Psoas muscle (tissue), 8 donors: ENCODE data around the gene SHISAL1. TPM values are rescaled to one million over a fixed set of nuclear protein-coding genes. Genes with fewer than 3 reads are reported as not detected.
"Not testable (repeated sequence)": the region's sequence is repeated elsewhere in the genome, so short reads cannot be mapped to it uniquely, and the experiment has no call there.

Source experiments
- ATAC-seq, 4 donors: fragments of 200-7000 bp; cut with Tn5 transposase; one replicate each; pipeline ENCODE4 v1.9.1; 2020; ENCODE audit warnings: moderate library complexity in 3 of 4, mild to moderate bottlenecking in 2 of 4
- DNase-seq, 2 donors: peaks; one replicate each; pipeline ENCODE4 v3.0.0-alpha.2; 2020
- H3K27ac ChIP-seq: fragments of 200-600 bp; one replicate; pipeline ENCODE4 v1.8.0; 2022
- H3K27me3 ChIP-seq, 3 donors: fragments of 200-600 bp in 1 of 3; one replicate each; pipeline versions ENCODE4 v1.6.1 to v1.8.0; 2013 to 2022; ENCODE audit warnings: low read length in 2 of 3, mild to moderate bottlenecking in 2 of 3, moderate library complexity in 1 of 3; ENCODE audit not compliant: insufficient read depth in 3 of 3
- H3K36me3 ChIP-seq, 2 donors: fragments of 200-600 bp in 1 of 2; one replicate each; pipeline versions ENCODE4 v1.6.1 to v1.8.0; 2013 to 2022; ENCODE audit warnings: low read depth in 1 of 2, mild to moderate bottlenecking in 1 of 2, moderate library complexity in 1 of 2; ENCODE audit not compliant: insufficient read depth in 1 of 2
- H3K4me1 ChIP-seq: fragments of 200-600 bp; one replicate; pipeline ENCODE4 v1.8.0; 2022
- H3K4me3 ChIP-seq: fragments of 200-600 bp; one replicate; pipeline ENCODE4 v1.8.0; 2022; ENCODE audit warnings: mild to moderate bottlenecking
- H3K9me3 ChIP-seq: fragments of 200-600 bp; one replicate; pipeline ENCODE4 v1.8.0; 2022
- WGBS, 3 donors: extraction: QIAGEN DNeasy Blood & Tissue Kit; methylation state at CpG; one replicate each; pipeline versions ENCODE4 v1.1.6 to v1.1.7; 2013; 5-methylcytosine and 5-hydroxymethylcytosine counted together
- intact Hi-C, 2 donors: fragments of 100-400 bp; cut with DNase I; formaldehyde crosslinking; loops; one replicate each; pipeline versions ENCODE4 v1.11.0 to v1.14.2; 2022
- polyA plus RNA-seq, 3 donors: library from polyadenylated mRNA; stranded (reverse); fragments of 200-250 nt; gene quantifications; one replicate each; pipeline ENCODE4 v1.2.3, GENCODE V29; 2013
- total RNA-seq, 4 donors: library from RNA; stranded (reverse); fragmentation: NEBNext Ultra II Directional in 2 of 4; extraction: Animal tissue kit (Norgen Biotek cat#: 25700) in 2 of 4; gene quantifications; one replicate each; pipeline versions ENCODE4 v1.2.1 to v1.2.4, GENCODE V29; 2021 to 2023
- TF ChIP-seq, protein P1 (sequence below): fragments of 200-600 bp; IDR thresholded peaks from one replicate; pipeline ENCODE4 v1.8.0; 2022; ENCODE audit warnings: antibody characterized with exemption
- donor health status: healthy with polysubstance abuse.
- donor health status: DM: no; HTN: no; CAD: no; lungs with moderate emphysema.
- donor health status: Bipolar disorder and iron deficiency.
- donor health status: healthy.
- donor health status: DM: yes; HTN: yes; CAD: no.
- donor health status: DM: no; HTN: no; CAD: no.
- donor health status: DM: no; HTN: no; CAD: no.
- donor health status: DM: yes; HTN: yes; CAD: no.

The SHISAL1 gene
- total and polyA plus RNA-seq, 7 donors: 0.01 to 0.24 (median 0.06) TPM; not detected in 1

DNA sequence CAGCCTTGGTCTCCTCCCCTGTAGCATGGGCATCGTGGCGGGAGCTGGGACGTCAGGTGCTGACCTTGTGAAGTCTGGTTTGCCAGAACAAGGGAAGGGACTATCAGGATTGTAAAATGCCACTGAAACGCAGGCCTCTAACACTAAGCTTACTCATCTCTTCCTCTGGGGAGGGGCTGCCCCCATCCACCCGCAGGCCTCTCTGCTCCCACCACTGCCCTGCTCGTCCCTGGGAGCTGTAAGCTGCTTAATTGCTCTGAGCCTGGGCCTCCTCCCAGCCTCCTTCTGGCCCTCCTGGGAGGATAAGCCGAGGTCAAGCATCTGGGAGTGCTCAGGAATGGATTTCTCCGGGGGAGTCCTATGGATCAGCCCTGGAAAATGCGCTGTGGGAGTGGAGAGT is 8.4 kb downstream of the SHISAL1 start:
- intact Hi-C loops: no loop called here
- H3K4me1 ChIP-seq: no peaks in the 10 kb centered on the region
- H3K27ac ChIP-seq: no peak overlapping the region

DNA sequence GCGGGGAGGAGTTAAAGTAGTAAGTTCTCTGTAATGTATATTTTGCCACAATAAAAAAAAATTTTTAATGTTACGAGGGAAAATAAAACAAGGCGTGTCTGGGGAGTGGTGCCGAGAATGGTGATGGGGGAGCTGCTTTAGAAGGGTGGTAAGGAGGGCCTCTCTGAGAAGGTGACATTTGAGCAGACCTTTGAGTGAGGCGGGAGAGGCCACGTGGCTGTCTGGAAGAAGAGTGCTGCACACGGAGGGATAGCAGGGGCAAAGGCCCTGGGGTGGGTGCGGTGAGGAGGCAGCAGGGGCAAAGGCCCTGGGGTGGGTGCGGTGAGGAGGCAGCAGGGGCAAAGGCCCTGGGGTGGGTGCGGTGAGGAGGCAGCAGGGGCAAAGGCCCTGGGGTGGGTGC is 10.4 kb downstream of the SHISAL1 start:
- H3K27me3 ChIP-seq: peaks cover 0 to 17% (median 6%) of the 10 kb centered on the region in 3 donors
- DNase-seq, ATAC-seq, H3K4me1 ChIP-seq, intact Hi-C loops, H3K4me3 ChIP-seq, H3K27ac ChIP-seq, H3K9me3 ChIP-seq, H3K36me3 ChIP-seq: not testable (repeated sequence)
- 82 to 89% (median 87%) methylated on average over 8 to 9 of the region's 10 CpGs for WGBS, 3 donors

More for the DNA sequence above, 8.4 kb downstream of the SHISAL1 start:
- Histone ChIP-seq H3K36me3 (no peaks in the 10 kb centered on the region), H3K9me3 (no peaks in the 10 kb centered on the region), H3K4me3 (no peak overlapping the region), H3K27me3 (peaks cover 0 to 17% (median 0%) of the 10 kb centered on the region in 3 donors)
- ATAC-seq (no peak), DNase-seq (no peak)
- WGBS, 3 donors: 53 to 66% (median 66%) methylated on average over 8 to 9 of the region's 9 CpGs
- TF ChIP-seq, protein P1, sequence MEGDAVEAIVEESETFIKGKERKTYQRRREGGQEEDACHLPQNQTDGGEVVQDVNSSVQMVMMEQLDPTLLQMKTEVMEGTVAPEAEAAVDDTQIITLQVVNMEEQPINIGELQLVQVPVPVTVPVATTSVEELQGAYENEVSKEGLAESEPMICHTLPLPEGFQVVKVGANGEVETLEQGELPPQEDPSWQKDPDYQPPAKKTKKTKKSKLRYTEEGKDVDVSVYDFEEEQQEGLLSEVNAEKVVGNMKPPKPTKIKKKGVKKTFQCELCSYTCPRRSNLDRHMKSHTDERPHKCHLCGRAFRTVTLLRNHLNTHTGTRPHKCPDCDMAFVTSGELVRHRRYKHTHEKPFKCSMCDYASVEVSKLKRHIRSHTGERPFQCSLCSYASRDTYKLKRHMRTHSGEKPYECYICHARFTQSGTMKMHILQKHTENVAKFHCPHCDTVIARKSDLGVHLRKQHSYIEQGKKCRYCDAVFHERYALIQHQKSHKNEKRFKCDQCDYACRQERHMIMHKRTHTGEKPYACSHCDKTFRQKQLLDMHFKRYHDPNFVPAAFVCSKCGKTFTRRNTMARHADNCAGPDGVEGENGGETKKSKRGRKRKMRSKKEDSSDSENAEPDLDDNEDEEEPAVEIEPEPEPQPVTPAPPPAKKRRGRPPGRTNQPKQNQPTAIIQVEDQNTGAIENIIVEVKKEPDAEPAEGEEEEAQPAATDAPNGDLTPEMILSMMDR: no peak

DNA sequence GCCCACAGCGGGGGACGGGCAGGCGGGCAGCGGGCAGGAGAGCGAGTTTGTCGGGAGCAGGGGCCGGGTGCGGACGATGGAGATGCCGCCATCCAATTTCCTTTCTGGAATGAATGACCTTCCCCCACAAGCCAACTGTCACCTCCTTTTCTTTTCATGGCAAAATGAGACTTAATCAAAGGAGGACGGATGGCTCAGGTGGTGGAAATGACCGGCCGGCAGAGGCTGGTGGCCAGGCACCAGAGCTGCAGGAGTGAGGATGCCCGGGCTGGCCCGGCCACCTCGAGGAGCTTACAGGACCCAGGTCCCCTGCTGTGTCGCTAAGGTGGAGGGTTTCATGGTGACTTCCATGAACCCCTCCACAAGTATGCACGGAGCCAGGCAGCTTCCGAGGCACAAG is 11.7 kb downstream of the SHISAL1 start:
- 61 to 68% (median 62%) methylated on average over 19 of the region's 19 CpGs for WGBS, 3 donors

DNA sequence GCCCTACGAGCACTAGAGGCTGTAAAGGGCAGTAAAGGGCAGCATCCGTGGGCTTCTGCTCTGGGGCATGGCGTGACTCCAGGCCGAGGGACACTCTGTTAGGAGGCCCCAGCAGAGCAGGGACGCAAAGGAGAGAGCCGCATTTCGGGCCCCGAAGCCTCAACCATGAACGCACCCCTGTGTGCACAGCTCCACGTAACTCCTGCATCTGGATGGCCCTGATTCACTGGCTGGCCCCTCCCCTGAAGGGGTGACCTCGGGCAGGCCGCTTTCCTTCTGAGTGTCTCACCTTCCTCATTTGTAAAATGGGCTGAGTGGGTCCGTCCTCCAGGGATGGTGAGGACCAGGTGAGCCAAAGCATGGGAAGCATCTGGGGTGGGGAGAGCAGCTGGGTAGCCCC is 13.6 kb downstream of the SHISAL1 start:
- Histone ChIP-seq H3K4me3 (no peak overlapping the region), H3K27me3 (peaks cover 0 to 17% (median 6%) of the 10 kb centered on the region in 3 donors), H3K4me1 (no peaks in the 10 kb centered on the region), H3K27ac (no peak overlapping the region), H3K9me3 (peaks cover 4% of the 10 kb centered on the region), H3K36me3 (no peaks in the 10 kb centered on the region)
- DNase-seq (no peak), ATAC-seq (no peak)
- 69 to 85% (median 71%) methylated on average over 13 of the region's 13 CpGs for WGBS, 3 donors
- intact Hi-C loops: no loop called here
- TF ChIP-seq, protein P1: no peak

More for the DNA sequence above, 11.7 kb downstream of the SHISAL1 start:
- H3K27ac ChIP-seq: no peak overlapping the region
- intact Hi-C loops: no loop called here
- no peaks in the 10 kb centered on the region for H3K4me1 ChIP-seq
- no peaks in the 10 kb centered on the region for H3K9me3 ChIP-seq
- no peak for DNase-seq
- no peak for ATAC-seq
- peaks cover 0 to 17% (median 6%) of the 10 kb centered on the region in 3 donors for H3K27me3 ChIP-seq
- H3K36me3 ChIP-seq: no peaks in the 10 kb centered on the region
- H3K4me3 ChIP-seq: no peak overlapping the region
- TF ChIP-seq, protein P1: no peak

DNA sequence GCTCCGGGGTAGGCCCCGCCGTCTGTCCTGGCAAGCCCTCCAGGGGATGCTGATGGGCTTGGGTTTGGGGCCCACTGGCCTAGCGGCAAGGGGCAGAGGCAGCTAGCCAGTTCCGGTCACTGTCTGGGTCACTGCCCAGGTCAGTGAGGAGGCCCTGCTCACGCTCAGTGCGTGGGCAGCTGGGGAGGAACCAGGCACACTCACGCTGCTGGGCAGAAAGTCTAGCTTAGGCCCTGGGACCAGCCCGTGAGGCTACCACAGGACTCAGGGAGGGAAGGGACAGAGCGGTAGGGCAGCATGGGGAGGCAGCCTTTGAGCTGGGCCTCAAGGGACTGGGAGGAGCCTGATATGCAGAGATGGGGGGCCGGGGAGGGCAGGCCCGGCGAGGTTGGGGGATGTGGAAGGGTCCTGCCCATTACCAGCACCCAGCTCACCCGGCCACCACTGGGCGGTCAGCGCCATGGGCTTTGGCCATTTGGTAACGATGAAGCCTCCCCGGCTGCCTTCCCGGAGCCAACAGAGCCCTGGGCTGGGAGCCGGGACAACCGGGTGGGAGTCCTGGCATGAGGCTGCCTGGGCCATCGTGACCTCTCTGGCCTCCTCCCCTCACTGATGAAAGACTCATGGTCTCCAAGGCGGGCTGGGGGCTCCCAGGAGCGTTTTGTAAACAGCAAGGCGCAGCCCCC is 14.2 kb downstream of the SHISAL1 start:
- H3K9me3 ChIP-seq: peaks cover 4% of the 10 kb centered on the region
- H3K27ac ChIP-seq: no peak overlapping the region
- 55 to 76% (median 62%) methylated on average over 18 to 25 of the region's 25 CpGs for WGBS, 3 donors
- no peaks in the 10 kb centered on the region for H3K36me3 ChIP-seq
- DNase-seq (no peak), ATAC-seq (no peak)
- H3K4me1 ChIP-seq: no peaks in the 10 kb centered on the region
- H3K4me3 ChIP-seq: no peak overlapping the region
- TF ChIP-seq, protein P1: no peak
- intact Hi-C loops: no loop called here
- H3K27me3 ChIP-seq: peaks cover 0 to 22% (median 6%) of the 10 kb centered on the region in 3 donors
